K562 (cell line): ENCODE measurements around the gene SLC28A3. TPM values are rescaled to one million over a fixed set of nuclear protein-coding genes. Genes with fewer than 3 reads are reported as not detected.

Experiments used
- ATAC-seq: fragments of 200-7000 bp; cut with Tn5 transposase; 3 replicates; pipeline ENCODE4 v1.9.1; 2020; ENCODE audit warnings: moderate library complexity
- BruUV-seq: library from RNA; stranded (reverse); fragments of 400-500 nt; replicated peaks from 2 replicates; lab custom pipeline; 2021; lab: Mats Ljungman, UMichigan
- CTCF ChIA-PET: fragments of 300-600 bp; formaldehyde crosslinking; extraction: SDS; loops from one replicate; lab custom pipeline; 2021; ENCODE audit warnings: low intra/inter-chr PET ratio; lab: Yijun Ruan, JAX
- POLR2A ChIA-PET: fragments of 300-600, 350-650 bp; sonication (Branson Sonifier 250); formaldehyde crosslinking; extraction: SDS; loops from one replicate; lab custom pipeline; 2021; ENCODE audit warnings: antibody characterized with exemption, inconsistent platforms; lab: Yijun Ruan, JAX
- DNase-seq, 4 experiments: peaks; one replicate each; pipeline versions ENCODE4 v3.0.0 to v3.0.0-alpha.2; 2011 to 2018; ENCODE audit warnings: low spot score in 3 of 4, mixed read lengths in 3 of 4; ENCODE audit errors: extremely low read depth in 1 of 4
- FAIRE-seq: peaks from 2 replicates; lab custom pipeline; 2011; peaks lifted over from hg19 to GRCh38; lab: Jason Lieb, UNC
- H2AFZ ChIP-seq: 2 replicates; pipeline ENCODE4 v1.6.0; 2011; ENCODE audit warnings: low read depth, low read length, control low read depth, inconsistent platforms
- H3K27ac ChIP-seq: fragments of 200-600 bp; 3 replicates; pipeline ENCODE4 v1.8.0; 2011; ENCODE audit warnings: low read depth, mild to moderate bottlenecking, control low read depth, inconsistent platforms, low read length, moderate library complexity, mixed read lengths; ENCODE audit errors: extremely low read depth
- H3K27me3 ChIP-seq, 2 experiments: fragments of 300-600 bp in 1 of 2; 2 replicates in 1 of 2; 3 replicates in 1 of 2; pipeline versions ENCODE4 v1.6.0 to v1.8.0; 2011; ENCODE audit warnings: inconsistent platforms in 2 of 2, low read length in 2 of 2, mild to moderate bottlenecking in 1 of 2, mixed read lengths in 1 of 2, moderate library complexity in 1 of 2; ENCODE audit not compliant: control insufficient read depth in 2 of 2, insufficient read depth in 2 of 2
- H3K36me3 ChIP-seq: fragments of 300-600 bp; 3 replicates; pipeline ENCODE4 v1.8.0; 2011; ENCODE audit warnings: mild to moderate bottlenecking, low read length, inconsistent platforms; ENCODE audit not compliant: control insufficient read depth, insufficient read depth
- H3K4me1 ChIP-seq, 2 experiments: fragments of 200-600 bp in 1 of 2; replicated peaks in 1 of 2; 2 replicates in 1 of 2; 3 replicates in 1 of 2; pipeline versions ENCODE4 v1.5.1 to v1.8.0; 2011; ENCODE audit warnings: inconsistent platforms in 2 of 2, low read length in 2 of 2, mild to moderate bottlenecking in 1 of 2, mixed read lengths in 1 of 2, moderate library complexity in 1 of 2; ENCODE audit not compliant: control insufficient read depth in 2 of 2, insufficient read depth in 2 of 2
- H3K4me2 ChIP-seq: 2 replicates; pipeline ENCODE4 v1.6.1; 2011; ENCODE audit warnings: low read length, control low read depth, inconsistent platforms, mixed read lengths; ENCODE audit not compliant: insufficient read depth
- H3K4me3 ChIP-seq: fragments of 200-600 bp; sonication (generic), shearing (Covaris generic); 2 replicates; pipeline ENCODE4 v1.5.1; 2016; ENCODE audit warnings: control low read depth, inconsistent platforms
- H3K79me2 ChIP-seq: fragments of 200-600 bp; 3 replicates; pipeline ENCODE4 v1.8.0; 2011; ENCODE audit warnings: low read length, inconsistent platforms; ENCODE audit not compliant: control insufficient read depth, insufficient read depth
- H3K9ac ChIP-seq, 2 experiments: 2 replicates each; pipeline versions ENCODE4 v1.6.0 to v1.6.1; 2011; ENCODE audit warnings: low read depth in 2 of 2, low read length in 2 of 2, control low read depth in 1 of 2, inconsistent platforms in 1 of 2, mild to moderate bottlenecking in 1 of 2, mixed read lengths in 1 of 2; ENCODE audit not compliant: insufficient read depth in 1 of 2
- H3K9me1 ChIP-seq: one replicate; pipeline ENCODE4 v1.6.0; 2011; ENCODE audit warnings: inconsistent platforms, mild to moderate bottlenecking, low read length, moderate library complexity; ENCODE audit not compliant: control insufficient read depth, insufficient read depth
- H3K9me3 ChIP-seq: replicated peaks from 2 replicates; pipeline ENCODE4 v1.5.1; 2011; ENCODE audit warnings: low read depth, low read length, inconsistent platforms; ENCODE audit not compliant: control insufficient read depth, insufficient read depth
- H4K20me1 ChIP-seq: replicated peaks from 2 replicates; pipeline ENCODE4 v1.6.1; 2011; ENCODE audit warnings: low read length, inconsistent platforms, mixed read lengths; ENCODE audit not compliant: control insufficient read depth, insufficient read depth
- CBX2 ChIP-seq: fragments of 200-600 bp; sonication (generic); IDR thresholded peaks from one replicate; pipeline ENCODE4 v1.6.1; 2012; ENCODE audit warnings: mild to moderate bottlenecking, low read length, inconsistent platforms; ENCODE audit not compliant: insufficient read depth, poor library complexity, severe bottlenecking
- CREM ChIP-seq: IDR thresholded peaks from 2 replicates; pipeline ENCODE4 v1.6.1; 2014; ENCODE audit warnings: antibody characterized with exemption, low read depth
- FOXK1 ChIP-seq: sonication (generic); formaldehyde crosslinking; IDR thresholded peaks from 2 replicates; pipeline ENCODE4 v1.8.0; 2022; ENCODE audit warnings: missing genetic modification reagents, mild to moderate bottlenecking, borderline replicate concordance
- HDGF ChIP-seq: fragments of 450-650 bp; IDR thresholded peaks from 2 replicates; pipeline ENCODE4 v1.6.1; 2016
- HMGXB4 ChIP-seq: sonication (generic); formaldehyde crosslinking; IDR thresholded peaks from 2 replicates; pipeline ENCODE4 v1.8.1; 2023; ENCODE audit warnings: mild to moderate bottlenecking, missing genetic modification reagents
- HNRNPUL1 ChIP-seq: fragments of 200-400 bp; formaldehyde crosslinking; IDR thresholded peaks from 2 replicates; pipeline ENCODE4 v1.6.1; 2017; ENCODE audit warnings: low read length
- NCOA1 ChIP-seq: fragments of 450-650 bp; IDR thresholded peaks from 2 replicates; pipeline ENCODE4 v1.6.1; 2016; ENCODE audit warnings: low read depth
- NFATC3 ChIP-seq: fragments of 450-650 bp; IDR thresholded peaks from 2 replicates; pipeline ENCODE4 v1.6.1; 2017; ENCODE audit warnings: mild to moderate bottlenecking
- PKNOX1 ChIP-seq: fragments of 450-650 bp; IDR thresholded peaks from 2 replicates; pipeline ENCODE4 v1.6.1; 2016
- PPARD ChIP-seq: fragments of 250-450 bp; sonication (Bioruptor Pico); IDR thresholded peaks from 2 replicates; pipeline ENCODE4 v1.8.0; 2022; ENCODE audit warnings: inconsistent platforms, mild to moderate bottlenecking, moderate library complexity
- PTBP1 ChIP-seq: fragments of 200-400 bp; formaldehyde crosslinking; IDR thresholded peaks from 2 replicates; pipeline ENCODE4 v1.6.1; 2017; ENCODE audit warnings: low read depth, low read length
- STAT5B ChIP-seq: fragments of 250-450 bp; sonication (Bioruptor Pico); IDR thresholded peaks from 2 replicates; pipeline ENCODE4 v1.8.0; 2021; ENCODE audit warnings: mild to moderate bottlenecking, inconsistent platforms
- WGBS: fragments of 100-300 bp; shearing (Covaris generic); methylation state at CpG from one replicate; pipeline ENCODE4 v1.1.6; 2016; ENCODE audit warnings: low coverage, mixed read lengths; ENCODE audit not compliant: insufficient coverage; ENCODE audit errors: missing lambda C conversion rate; 5-methylcytosine and 5-hydroxymethylcytosine counted together
- in situ Hi-C: fragments of 300-500 bp; cut with MboI; formaldehyde crosslinking; loops from 4 replicates; pipeline ENCODE4 v1.15.0; 2018; ENCODE audit warnings: inconsistent platforms, mixed read lengths
- intact Hi-C: fragments of 100-400 bp; cut with micrococcal nuclease; formaldehyde crosslinking; loops from 2 replicates; pipeline ENCODE4 v1.14.2; 2022
- polyA plus RNA-seq, 8 experiments: library from polyadenylated mRNA; depleted of rRNA in 4 of 8; stranded (reverse) in 5 of 8; unstranded in 3 of 8; fragments of >200 nt; fragmentation: Nextera tagmentation in 2 of 8; fragmentation: Illumina TruSeq in 1 of 8; extraction: Ambion mirVana in 2 of 8; extraction: Trizol in 1 of 8; gene quantifications; 2 replicates each; pipeline versions ENCODE4 v1.2.1 to v1.2.3, GENCODE V29; 2011 to 2014; ENCODE audit warnings: inconsistent platforms in 1 of 8, missing spikeins in 1 of 8
- total RNA-seq, 7 experiments: library from RNA; depleted of rRNA in 6 of 7; stranded (reverse); fragments of >200 nt in 6 of 7; fragmentation: Illumina TruSeq in 2 of 7; extraction: Trizol in 2 of 7; gene quantifications; 2 replicates each; pipeline versions ENCODE4 v1.2.1 to v1.2.3, GENCODE V29; 2011 to 2021; ENCODE audit warnings: low replicate concordance in 1 of 7
- TF ChIP-seq, protein P1 (sequence below): fragments of 200-400 bp; formaldehyde crosslinking; IDR thresholded peaks from 2 replicates; pipeline ENCODE4 v1.6.1; 2017; ENCODE audit warnings: mild to moderate bottlenecking, low read depth, low read length, moderate library complexity

SLC28A3 gene
- total and polyA plus RNA-seq, 9 of the 15 experiments (the other 6 are each of a cell fraction or from before 2014, with no cell fraction given): not detected

- H3K79me2 ChIP-seq: no peaks in the 10 kb centered on the region
- peaks cover 0 to 2% of the 10 kb centered on the region in 2 experiments; a peak in 2 of 5 replicates for H3K4me1 ChIP-seq
- H2AFZ ChIP-seq: no peak overlapping the region
- ChIA-PET POLR2A (no interaction called here), CTCF (no interaction called here)
- WGBS: 0% methylated on average over 2 of the region's 4 CpGs
- no peak overlapping the region for H3K4me2 ChIP-seq
- H3K27ac ChIP-seq: no peak overlapping the region
- FAIRE-seq: no peak
- H3K36me3 ChIP-seq: no peaks in the 10 kb centered on the region
- no peaks in the 10 kb centered on the region for H4K20me1 ChIP-seq
- intact Hi-C loops: no loop called here
- no peaks in the 10 kb centered on the region for H3K9me1 ChIP-seq
- H3K27me3 ChIP-seq: peaks cover 0 to 4% of the 10 kb centered on the region in 2 experiments; a peak in 2 of 5 replicates
- BruUV-seq: no TSS peak
- no peak for ATAC-seq
- TF ChIP-seq STAT5B (CRISPR knock-in tag): no peak
- TF ChIP-seq NFATC3: no peak
- no peak for TF ChIP-seq CBX2
- TF ChIP-seq FOXK1: no peak
- no peak for TF ChIP-seq CREM
- no peak overlapping the region for H3K9ac ChIP-seq
- H3K4me3 ChIP-seq: no peak overlapping the region
- H3K9me3 ChIP-seq: no peaks in the 10 kb centered on the region
- in situ Hi-C loops: no loop called here
- no peak for DNase-seq
Measured at GRCh38 chr9:84339962-84340361, 596 bp downstream of the SLC28A3 start.

DNA sequence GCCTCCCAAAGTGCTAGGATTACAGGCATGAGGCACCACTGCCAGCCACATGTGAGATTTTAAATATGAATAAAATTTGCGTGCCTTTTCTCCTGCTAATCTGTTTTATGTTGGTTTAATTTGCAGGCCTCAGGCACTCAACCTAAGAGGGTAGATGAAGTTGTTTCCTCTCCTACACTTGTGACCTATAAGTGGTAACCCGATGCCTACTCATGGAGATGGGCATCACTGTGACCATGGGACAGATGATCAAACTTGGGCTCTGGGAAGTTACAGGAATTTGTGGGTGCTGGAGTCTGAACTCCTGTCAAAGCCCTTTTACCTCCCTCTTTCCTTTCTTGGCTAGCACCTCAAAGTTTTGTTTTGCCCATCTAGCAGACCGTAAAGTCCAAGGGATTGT lies 1.1 kb downstream of the SLC28A3 start:
- no peak overlapping the region for H3K27ac ChIP-seq
- H3K4me3 ChIP-seq: no peak overlapping the region
- no peaks in the 10 kb centered on the region for H3K9me3 ChIP-seq
- no peaks in the 10 kb centered on the region for H4K20me1 ChIP-seq
- no peak overlapping the region for H3K4me2 ChIP-seq
- no peak overlapping the region for H2AFZ ChIP-seq
- H3K36me3 ChIP-seq: no peaks in the 10 kb centered on the region
- no TSS peak for BruUV-seq
- ATAC-seq (no peak), DNase-seq (no peak), FAIRE-seq (no peak)
- no peaks in the 10 kb centered on the region for H3K9me1 ChIP-seq
- in situ Hi-C loops (no loop called here), intact Hi-C loops (no loop called here)
- ChIA-PET CTCF (no interaction called here), POLR2A (interaction anchor here (1.0 kb wide), 1 partner anchor 15 kb away, joined by 5 read pairs; no protein-coding TSS in a partner anchor)
- no peaks in the 10 kb centered on the region for H3K79me2 ChIP-seq
- H3K4me1 ChIP-seq: peaks cover 0 to 2% of the 10 kb centered on the region in 2 experiments; a peak in 2 of 5 replicates
- WGBS: 3% methylated on average over 3 of the region's 3 CpGs
- H3K27me3 ChIP-seq: peaks cover 0 to 4% of the 10 kb centered on the region in 2 experiments; a peak in 2 of 5 replicates
- H3K9ac ChIP-seq: no peak overlapping the region
- TF ChIP-seq HMGXB4 (CRISPR knock-in tag): no peak
- no peak for TF ChIP-seq PKNOX1
- no peak for TF ChIP-seq PPARD (CRISPR knock-in tag)
- no peak for TF ChIP-seq PTBP1
- TF ChIP-seq HDGF: no peak
- no peak for TF ChIP-seq HNRNPUL1
- no peak for TF ChIP-seq NCOA1
- TF ChIP-seq, protein P1, sequence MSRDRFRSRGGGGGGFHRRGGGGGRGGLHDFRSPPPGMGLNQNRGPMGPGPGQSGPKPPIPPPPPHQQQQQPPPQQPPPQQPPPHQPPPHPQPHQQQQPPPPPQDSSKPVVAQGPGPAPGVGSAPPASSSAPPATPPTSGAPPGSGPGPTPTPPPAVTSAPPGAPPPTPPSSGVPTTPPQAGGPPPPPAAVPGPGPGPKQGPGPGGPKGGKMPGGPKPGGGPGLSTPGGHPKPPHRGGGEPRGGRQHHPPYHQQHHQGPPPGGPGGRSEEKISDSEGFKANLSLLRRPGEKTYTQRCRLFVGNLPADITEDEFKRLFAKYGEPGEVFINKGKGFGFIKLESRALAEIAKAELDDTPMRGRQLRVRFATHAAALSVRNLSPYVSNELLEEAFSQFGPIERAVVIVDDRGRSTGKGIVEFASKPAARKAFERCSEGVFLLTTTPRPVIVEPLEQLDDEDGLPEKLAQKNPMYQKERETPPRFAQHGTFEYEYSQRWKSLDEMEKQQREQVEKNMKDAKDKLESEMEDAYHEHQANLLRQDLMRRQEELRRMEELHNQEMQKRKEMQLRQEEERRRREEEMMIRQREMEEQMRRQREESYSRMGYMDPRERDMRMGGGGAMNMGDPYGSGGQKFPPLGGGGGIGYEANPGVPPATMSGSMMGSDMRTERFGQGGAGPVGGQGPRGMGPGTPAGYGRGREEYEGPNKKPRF: no peak
